NOMO-1 treated with DMSO at 0.1 percent for 48 hours (cell line): Measurements from ENCODE around the gene PSG7.
"Not testable (repeated sequence)": the region's sequence is repeated elsewhere in the genome, so short reads cannot be mapped to it uniquely, and the experiment has no call there.

Source experiments
- DNase-seq: peaks from one replicate; lab custom pipeline; 2025; ENCODE audit not compliant: unreplicated experiment; lab: John Stamatoyannopoulos, UW

PSG7 gene

DNA sequence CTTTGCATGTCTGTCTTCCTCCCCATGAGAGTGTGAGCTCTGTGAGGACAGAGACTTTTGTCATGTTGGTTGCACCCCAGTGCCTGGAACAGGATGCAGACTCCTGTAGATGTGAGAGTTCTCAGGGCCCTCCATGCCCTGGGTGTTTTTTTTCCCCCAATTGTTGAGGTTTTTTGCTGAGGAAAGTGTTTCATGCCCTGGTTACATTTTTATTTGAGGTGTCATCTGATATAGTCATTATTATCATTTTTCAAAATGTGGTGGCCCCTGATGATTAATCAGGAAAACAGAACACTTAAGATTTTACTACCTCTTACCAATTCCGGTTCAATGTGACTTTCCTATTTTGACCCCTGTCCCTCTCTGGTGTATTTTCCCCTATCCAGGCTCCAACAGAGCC lies 20.1 kb downstream of the PSG7 start:
- not testable (repeated sequence) for DNase-seq

GRCh38 chr19:42913516-42913915 lies 23.5 kb downstream of the PSG7 start:
- DNase-seq, result not testable (repeated sequence)

GRCh38 chr19:42912941-42913340 lies 24.1 kb downstream of the PSG7 start:
- not testable (repeated sequence) for DNase-seq

- DNase-seq, result not testable (repeated sequence)
Observed at GRCh38 chr19:42911731-42912130, 25.3 kb downstream of the PSG7 start.

DNA sequence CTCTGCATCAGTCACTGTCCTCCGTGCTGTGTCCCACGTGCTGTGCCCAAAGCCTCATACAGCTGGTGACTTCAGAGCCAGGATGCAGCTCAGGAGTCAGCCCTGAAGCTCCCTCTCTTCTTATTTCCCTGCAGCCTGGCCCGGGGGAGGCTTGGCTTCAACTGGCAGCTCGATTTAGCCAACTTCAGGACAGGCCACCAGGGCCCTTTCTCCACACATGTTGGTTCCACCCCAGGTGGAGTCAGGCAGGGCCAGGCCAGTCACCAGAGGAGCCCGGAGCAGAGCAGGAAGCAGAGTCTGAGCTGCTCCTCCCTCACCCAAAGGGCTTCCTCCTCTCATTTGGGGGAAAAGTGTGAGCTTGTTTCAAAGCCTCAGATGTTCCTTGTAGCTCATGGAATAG lies 30.8 kb downstream of the PSG7 start:
- not testable (repeated sequence) for DNase-seq

GRCh38 chr19:42900561-42900960 lies 36.4 kb downstream of the PSG7 start:
- DNase-seq, result not testable (repeated sequence)

GRCh38 chr19:42899674-42900073 lies 37.3 kb downstream of the PSG7 start:
- not testable (repeated sequence) for DNase-seq

DNA sequence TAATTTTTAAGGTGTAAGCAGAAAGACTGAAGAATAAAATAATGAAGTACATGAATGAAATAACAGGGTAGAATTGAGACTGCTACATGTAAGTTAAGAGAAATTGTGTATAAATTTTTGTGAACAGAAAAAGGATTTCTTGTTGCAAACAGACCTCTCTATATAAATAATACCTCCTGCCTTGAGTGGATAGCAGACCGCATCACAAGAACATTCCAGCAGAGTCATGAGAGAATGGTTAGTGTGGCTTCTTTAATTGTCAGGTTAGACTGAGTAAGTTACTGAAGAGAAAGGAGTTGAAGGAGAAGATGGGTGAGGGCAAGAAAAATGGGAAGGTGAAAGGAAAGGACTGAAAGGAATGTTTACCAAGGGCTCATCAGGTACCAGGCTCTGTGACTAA lies 37.9 kb downstream of the PSG7 start:
- not testable (repeated sequence) for DNase-seq

DNA sequence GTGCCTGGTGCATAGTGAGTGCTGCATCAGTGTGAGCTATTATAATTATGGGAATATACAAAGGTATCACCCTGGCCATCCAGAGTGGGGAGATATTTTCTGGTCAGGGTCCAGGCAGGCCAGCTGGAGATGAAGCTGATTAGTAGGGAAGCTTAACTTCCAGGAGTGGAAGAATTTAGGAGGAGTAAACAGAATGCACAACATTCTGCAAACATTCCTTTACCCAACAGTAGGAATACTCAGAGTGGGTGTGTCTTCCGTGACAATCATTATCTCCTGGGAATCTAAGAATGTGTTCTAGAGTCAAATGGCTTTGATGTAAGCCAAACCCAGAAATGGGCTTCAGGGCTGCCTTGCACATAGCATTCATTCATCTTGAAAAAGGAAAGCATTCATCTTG lies 38.4 kb downstream of the PSG7 start:
- DNase-seq, result not testable (repeated sequence)

GRCh38 chr19:42897729-42898128 lies 39.3 kb downstream of the PSG7 start:
- not testable (repeated sequence) for DNase-seq

DNA sequence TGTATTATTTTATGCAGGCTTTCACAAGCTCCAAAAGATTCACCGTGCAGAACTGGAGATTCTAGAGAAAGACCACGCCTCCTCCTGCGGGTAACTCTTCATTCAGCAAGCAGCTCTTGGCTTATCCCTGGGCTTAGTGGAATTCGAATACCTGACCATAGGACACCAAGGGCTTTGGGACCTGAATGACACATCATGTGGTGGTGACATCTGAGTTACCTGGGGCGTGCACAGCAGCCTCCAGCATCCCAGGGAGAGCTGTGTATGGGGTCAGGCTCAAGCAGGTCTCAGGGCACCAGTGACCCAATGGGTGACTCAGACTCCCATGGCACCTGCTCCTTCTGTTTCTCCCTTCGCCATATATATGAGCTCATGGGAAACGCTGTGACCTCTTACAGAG lies 46.6 kb downstream of the PSG7 start:
- not testable (repeated sequence) for DNase-seq

GRCh38 chr19:42887876-42888445 lies 49.0 kb downstream of the PSG7 start:
- not testable (repeated sequence) for DNase-seq

DNA sequence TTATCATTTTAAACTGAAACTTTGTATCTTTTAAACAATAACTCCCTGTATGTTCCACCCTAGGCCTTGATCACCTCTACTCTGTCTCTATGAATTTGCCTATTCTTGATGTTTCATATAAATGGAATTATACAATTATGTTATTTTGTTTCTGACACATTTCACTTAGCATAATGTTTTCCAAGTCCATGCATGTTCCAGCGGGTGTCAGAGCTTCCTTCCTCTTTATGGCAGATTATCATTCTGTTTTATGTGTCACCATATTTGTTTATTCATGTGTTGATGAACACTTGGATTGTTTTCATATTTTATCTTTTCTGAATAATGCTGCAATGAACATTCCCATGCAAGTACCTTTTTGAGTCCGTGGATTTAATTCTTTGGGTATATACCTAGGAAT lies 54.3 kb downstream of the PSG7 start:
- not testable (repeated sequence) for DNase-seq

GRCh38 chr19:42882010-42882409 lies 55.0 kb downstream of the PSG7 start:
- DNase-seq, result not testable (repeated sequence)

DNA sequence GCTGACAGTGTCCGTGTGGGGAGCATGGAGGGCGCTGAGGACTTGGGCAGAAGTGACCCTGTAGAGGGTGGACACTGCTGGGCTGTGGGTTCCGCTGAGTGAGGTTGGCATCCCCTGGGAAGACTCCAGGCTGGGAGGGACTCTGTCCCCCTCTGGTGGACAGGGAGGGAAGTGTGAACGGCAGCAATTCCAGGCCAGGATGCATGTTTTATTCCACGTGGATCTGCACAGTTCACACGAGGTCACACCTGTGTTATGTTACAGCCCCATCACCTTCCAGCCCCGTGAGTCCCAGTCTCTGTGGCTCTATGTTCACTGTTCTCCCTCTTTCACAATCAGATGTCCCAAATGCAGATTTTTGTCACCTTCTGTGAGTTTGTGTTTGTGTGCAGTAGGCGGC lies 55.7 kb downstream of the PSG7 start:
- not testable (repeated sequence) for DNase-seq

DNA sequence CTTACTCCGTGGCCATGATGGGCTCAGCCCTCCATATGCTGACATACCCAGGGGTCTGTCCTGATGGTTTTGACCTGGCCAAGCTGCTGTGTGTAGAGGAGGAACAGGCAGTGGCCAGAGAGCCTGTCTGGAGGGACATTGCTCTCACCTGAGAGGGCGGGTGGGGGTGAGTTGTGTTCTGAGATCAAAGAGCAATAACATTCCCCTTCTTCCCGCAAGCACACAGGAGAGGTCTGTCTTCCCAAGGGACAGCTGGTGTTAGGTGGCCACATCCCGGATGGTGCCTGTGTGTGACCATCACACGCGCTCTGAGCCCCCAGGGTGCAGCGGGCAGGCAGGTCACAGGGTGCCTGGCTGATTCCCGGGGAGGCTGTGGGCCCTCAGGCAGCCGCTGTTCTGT lies 56.4 kb downstream of the PSG7 start:
- DNase-seq, result not testable (repeated sequence)

- DNase-seq, result no peak
Observed at GRCh38 chr19:42879613-42880012, 57.4 kb downstream of the PSG7 start, which contains the start of gene PSG1. Gene PSG1, minus strand, starts transcription at chr19:42879713. Its CDS starts 132 bp downstream, at chr19:42879581.

GRCh38 chr19:42876596-42876995 lies 60.4 kb downstream of the PSG7 start:
- DNase-seq, result not testable (repeated sequence)

GRCh38 chr19:42875881-42876280 lies 61.1 kb downstream of the PSG7 start:
- not testable (repeated sequence) for DNase-seq

GRCh38 chr19:42874901-42875813 lies 61.9 kb downstream of the PSG7 start:
- not testable (repeated sequence) for DNase-seq

DNA sequence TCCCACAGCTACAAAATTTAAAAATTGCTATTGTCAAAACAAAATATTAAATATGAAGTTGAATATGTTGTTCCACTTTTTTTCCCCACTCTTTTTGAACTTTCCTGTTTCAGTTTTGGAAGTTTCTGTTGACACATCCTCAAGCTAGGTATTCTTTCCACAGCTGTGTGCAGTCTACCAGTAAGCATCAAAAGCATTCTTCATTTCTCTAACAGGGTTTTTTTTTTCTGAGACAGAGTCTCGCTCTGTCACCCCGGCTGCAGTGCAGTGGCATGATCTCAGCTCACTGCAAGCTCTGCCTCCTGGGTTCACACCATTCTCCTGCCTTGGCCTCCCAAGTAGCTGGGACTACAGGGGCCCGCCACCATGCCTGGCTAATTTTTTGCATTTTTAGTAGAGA lies 62.9 kb downstream of the PSG7 start:
- DNase-seq, result not testable (repeated sequence)
